GM21447 (cell line): ENCODE measurements around the gene NHSL2.
"Not testable (repeated sequence)": the region's sequence is repeated elsewhere in the genome, so short reads cannot be mapped to it uniquely, and the experiment has no call there.

Experiments used
- ATAC-seq: cut with Tn5 transposase; IDR thresholded peaks from one replicate; pipeline ENCODE4 v1.9.1; 2021; ENCODE audit not compliant: unreplicated experiment

NHSL2 gene

DNA sequence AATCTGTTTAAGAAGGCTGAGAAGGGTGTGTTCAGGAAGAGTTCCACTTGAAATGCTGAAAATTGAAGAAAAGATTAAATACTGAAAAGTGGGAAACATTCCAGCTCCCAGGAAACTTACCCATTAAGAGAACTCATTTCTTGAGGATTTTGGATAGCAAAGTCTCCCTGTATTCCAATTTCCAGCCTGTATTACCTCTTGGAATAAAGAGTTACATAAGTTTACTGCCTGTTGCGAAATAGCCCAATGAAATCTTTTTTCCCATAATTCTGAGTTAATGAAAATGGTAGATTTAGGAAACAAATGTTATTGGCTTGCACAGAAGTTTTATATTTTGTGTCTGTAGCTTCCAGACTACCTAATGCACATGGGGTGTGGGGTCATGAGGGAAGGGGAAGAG, 12.0 kb downstream of the NHSL2 start:
- ATAC-seq, result no peak

GRCh38 chrX:71923516-71923915, 12.9 kb downstream of the NHSL2 start:
- ATAC-seq, result no peak

GRCh38 chrX:71927040-71927439, 16.4 kb downstream of the NHSL2 start:
- no peak for ATAC-seq

DNA sequence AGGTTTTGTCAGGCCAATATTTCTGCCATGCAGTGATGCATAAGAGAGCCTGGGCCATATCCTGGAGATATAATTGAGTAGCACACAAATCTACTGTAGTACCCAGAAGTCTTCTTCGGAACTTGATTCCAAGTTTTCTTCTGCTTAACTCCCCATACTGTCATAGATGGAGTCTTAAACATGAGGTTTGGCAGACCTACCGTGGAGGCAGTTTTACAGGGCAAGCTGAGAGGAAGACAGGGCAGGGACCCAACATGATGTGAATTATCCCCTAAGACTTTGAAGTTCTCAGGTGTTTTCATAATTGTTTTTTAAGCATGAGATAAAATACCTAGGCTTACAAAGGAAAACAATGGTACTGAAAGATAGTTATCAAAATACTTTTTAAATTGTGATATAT, 18.2 kb downstream of the NHSL2 start:
- no peak for ATAC-seq

- ATAC-seq, result no peak
These were observed 19.7 kb downstream of the NHSL2 start for GRCh38 chrX:71930298-71930697.

GRCh38 chrX:71935476-71935875, 24.8 kb downstream of the NHSL2 start:
- no peak for ATAC-seq

DNA sequence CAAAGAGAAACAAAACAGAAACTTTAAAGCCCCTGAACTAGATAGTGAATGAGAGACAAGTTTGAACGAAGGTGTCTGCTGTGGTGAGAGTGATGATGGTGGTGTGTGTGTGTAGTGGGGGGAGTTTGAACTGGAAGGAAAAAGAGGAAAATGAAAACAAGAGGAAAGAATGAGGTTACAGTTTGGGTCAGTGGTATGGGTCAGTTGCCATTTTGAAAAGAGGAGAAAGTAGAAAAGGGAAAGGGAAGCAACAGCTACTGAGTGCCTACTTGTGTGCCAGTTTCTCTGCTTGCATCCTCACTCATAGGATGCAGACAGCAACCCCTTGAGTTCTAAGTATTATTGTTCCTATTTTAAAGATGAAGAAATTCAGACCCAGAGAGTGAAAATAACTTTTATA, 26.0 kb downstream of the NHSL2 start:
- no peak for ATAC-seq

DNA sequence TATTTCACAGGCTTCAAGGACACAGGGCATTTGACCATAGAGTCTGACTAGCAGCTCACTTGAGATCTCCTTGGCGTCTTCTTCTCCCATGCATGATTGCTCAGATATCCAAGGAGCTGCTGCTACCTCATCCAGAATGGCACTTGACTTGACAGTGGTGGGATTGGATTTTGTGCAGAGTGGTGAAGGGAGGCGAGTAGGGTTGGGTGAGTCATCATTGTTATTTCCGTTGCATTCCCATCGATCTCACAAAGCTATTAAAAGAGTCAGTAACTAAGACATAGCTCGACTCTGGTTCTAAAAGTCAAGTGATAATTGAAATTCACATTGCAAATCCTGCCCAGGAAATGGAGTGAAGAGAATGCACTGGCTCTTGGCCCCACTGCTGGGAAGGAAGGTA, 27.7 kb downstream of the NHSL2 start:
- ATAC-seq, result no peak

DNA sequence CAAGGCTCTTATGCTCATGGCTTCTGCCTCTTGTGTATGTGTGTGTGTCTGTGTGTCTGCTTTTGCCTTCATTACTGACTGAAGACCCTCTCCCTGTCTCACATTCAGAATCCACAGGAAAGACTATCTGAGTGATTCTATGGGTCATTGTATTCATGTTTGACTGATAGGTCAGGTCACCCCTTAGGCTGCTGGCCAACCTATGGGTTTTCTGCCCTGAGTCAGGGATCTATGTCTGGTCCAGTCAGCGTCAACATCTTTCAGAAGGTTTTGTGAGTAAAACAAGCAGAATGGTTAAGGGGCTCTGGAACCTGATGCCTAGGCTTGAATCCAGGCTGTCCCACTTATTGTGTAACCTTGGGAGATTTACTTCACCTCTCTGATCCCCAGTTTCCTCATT, 30.5 kb downstream of the NHSL2 start:
- no peak for ATAC-seq

DNA sequence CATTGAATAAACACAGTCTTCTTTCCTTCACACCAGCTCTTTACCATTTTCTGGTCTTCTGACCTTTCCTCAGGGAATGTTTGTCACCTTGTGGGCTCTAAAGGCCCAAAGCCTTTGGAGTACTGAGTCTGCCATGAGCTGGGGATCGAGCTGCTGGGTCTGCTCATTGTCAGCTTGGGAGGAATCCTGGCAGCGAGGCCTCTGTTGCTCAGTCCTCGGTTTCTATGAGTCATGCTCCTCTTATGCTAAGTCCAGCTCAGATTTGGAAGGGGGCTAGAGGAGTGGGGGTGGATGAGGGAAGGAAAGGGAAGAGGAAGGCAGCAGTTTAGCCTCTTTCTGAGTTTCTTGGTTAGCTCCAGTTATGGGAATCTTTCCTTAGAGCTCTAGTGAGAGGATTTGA, 31.1 kb downstream of the NHSL2 start:
- no peak for ATAC-seq

- no peak for ATAC-seq
These were observed 33.7 kb downstream of the NHSL2 start for GRCh38 chrX:71944369-71944768.

GRCh38 chrX:71945237-71945805, 34.7 kb downstream of the NHSL2 start:
- ATAC-seq, result no peak

DNA sequence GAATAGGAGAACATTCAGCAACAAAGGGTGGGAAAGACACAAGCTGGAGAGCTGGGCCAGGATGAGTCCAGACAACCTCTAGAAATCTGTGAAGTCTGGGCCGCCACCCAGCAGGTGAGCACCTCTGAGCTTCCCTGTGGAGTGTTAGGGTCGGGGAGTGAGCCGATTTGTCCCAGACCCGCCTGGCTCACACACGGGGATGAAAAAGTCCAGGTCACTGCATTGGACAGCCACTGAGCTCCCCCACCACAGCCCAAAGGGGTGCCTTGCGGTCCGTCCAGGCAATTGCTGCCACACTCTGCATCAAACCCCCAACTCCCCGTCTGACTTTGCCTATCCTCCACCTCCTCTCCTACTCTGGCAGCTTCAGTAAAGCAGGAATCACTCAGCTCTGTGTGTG, 38.7 kb downstream of the NHSL2 start:
- ATAC-seq, result no peak

DNA sequence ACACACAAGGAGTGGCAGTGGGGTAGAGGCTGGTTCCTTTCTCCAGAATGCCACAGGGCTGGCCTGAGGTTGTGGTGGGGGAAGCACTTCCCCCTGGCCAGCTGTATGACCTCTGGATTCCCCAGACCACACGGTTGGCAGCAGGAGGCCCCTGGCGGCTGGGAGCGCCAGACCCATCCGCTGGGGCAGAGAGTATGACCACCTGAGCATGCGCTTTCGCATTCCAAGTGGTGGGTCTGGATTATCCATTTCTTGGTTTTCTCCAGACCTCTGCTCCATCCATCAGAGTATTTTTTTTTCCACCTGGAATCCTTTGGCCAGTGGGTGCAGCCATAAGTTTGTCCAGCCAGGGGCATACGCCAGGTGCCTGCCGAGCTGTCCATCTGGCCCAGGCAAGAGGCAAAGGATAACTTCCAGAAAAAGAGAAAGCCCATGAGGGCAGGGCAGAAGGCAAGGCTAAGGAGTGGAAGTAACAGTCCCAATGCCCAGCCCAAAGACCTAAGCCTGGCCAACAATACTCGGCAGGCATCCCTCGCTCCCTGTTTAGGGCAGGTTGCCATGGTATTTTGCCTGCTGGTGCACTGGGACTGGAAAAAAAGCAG, 39.3 kb downstream of the NHSL2 start:
- no peak for ATAC-seq

DNA sequence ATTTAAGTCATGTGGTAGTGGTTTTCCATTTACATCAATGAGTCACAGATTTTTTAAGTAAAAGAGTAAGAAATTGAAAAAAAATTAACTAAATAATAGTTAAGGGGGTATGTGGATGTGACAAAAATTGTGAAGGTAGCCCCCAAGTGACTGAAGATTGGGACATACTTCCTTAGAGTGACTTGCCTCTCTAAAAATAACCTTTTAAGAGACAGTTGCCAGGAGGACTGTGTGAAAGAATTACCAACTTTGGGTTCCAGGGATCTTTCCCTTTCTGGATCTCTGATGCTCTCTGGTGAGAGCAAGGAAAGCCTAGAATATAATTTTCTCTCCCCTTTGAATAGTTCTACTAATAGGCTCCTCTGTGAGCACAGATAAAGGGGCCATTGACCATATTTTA, 42.7 kb downstream of the NHSL2 start:
- no peak for ATAC-seq

GRCh38 chrX:71953946-71954345, 43.3 kb downstream of the NHSL2 start:
- ATAC-seq, result no peak

DNA sequence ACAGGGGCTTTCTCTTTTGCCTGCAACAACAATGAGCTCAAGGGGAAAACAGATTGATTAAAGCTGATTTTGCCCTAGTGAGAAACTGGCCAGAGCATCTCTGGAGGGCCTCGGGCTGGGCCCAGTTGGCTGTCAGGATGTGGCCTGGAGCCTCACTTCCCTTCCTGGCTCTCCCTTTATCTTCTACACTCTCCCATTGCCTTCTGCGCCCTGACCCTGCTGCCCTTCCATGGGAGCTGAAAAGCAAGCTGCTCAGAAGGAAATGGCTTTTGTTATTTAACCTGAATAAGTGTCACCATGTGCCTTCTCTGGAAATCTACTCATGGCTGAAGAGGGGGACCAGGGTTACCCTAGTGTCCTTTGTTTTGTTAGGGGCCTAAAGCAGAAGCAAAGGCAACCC, 43.8 kb downstream of the NHSL2 start:
- ATAC-seq, result no peak

DNA sequence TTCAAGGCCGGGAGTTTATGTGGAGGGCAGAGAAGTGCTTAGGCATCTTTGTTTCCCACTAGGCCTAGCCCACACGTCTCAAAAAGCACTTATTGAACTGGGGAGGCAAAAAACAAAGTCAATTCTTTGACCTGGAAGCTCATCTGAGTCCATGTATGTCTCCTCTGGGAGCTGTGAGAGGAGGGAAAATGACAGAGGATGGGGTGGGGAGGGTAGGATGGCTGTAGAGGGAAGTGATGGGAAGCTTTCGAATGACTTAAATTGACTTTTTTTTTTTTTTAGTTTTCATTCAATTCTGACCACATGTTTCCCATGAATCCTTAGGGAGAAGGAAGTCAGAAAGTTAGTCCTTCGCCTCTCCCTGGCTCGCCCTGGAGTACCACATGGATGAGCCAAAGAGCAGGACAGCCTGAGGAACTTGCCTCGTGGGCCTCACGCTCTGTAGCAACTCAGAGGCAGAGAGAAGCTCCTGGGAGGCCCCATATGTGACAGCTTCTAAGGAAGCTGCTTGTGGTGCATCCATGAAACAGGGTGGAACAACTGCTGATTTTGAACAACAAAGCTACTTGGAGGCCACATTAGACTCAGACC, 45.0 kb downstream of the NHSL2 start:
- ATAC-seq, result no peak

- ATAC-seq, result no peak
These were observed 47.6 kb downstream of the NHSL2 start for GRCh38 chrX:71958281-71958675.

DNA sequence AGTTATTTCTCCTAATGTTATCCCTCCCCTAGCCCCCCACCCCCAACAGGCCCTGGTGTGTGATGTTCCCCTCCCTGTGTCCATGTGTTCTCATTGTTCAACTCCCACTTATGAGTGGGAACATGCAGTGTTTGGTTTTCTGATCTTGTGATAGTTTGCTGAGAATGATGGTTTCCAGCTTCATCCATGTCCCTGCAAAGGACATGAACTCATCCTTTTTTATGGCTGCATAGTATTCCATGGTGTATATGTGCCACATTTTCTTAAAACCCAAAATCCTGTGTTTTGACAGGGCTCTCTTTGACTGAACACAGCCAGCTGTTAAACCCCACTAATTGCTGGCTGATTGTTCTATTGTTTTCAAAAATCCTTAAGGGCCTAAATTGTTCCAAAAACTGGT, 53.5 kb downstream of the NHSL2 start:
- not testable (repeated sequence) for ATAC-seq

- ATAC-seq, result no peak
These were observed 64.3 kb downstream of the NHSL2 start for GRCh38 chrX:71974916-71975315.

DNA sequence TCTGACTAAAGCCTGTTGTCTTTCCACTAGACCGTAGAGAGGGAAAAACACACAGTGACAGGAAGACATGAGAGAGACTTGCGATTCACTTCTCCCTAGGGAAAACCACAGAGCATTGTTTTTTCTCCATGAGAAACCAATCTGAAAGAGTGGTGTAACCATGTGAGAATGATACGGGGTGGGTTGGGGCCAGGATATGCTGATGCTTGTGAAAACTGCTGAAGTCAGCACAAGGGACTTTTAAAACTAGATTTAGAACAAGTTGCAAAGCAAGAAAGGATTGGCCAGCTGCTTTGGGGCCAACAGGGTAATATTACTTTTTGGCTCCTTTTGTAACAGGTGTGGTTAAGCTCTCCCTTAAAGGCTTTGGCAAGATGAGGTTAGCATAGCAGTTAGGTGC, 66.1 kb downstream of the NHSL2 start:
- no peak for ATAC-seq

DNA sequence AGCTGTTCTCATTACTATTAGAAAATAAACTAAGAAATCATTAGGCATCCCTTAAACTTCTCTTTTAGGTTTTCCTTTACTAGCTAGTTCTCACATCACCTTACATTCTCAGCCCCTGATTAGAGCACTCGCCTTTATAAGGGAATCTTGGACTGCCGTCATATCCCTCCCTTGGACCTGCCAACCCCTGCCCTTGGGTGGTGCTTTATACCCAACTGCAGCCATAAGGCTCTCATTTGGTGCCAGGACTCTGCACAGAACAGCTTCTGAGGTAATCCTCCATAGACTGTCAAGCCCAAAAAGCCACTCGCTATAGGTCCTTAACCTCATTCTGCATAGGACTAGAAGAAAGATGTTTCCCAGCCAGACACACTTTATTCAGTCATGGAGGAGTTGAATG, 67.5 kb downstream of the NHSL2 start:
- ATAC-seq, result no peak
